Tongue (tissue), 2 donors: Measurements from ENCODE around the gene CD72. TPM values are rescaled to one million over a fixed set of nuclear protein-coding genes. Genes with fewer than 3 reads are reported as not detected.

Source experiments
- small RNA-seq: library from RNA; depleted of rRNA; stranded (forward); fragments of <200 nt; gene quantifications from one replicate; pipeline ENCODE3, GENCODE V24; 2014; ENCODE audit warnings: low replicate concordance
- total RNA-seq: library from RNA; depleted of rRNA; stranded (reverse); fragments of >200 nt; gene quantifications from one replicate; pipeline ENCODE4 v1.2.3, GENCODE V29; 2014

The CD72 gene
- total RNA-seq, 1 donor from 2014 or later, result 1.7 TPM

Small RNA genes lying within 50 kb of the gene (small RNA-seq; reads per million reads assigned to genes)
- 0.05 reads per million for gene MIR4667
- not detected for gene RMRP
- gene RPS29P17, result not detected

Other genes starting within 250 kb of the CD72 start
- gene RUSC2, start 128.3 kb downstream of the CD72 start, total RNA-seq, result 37.5 TPM
- gene TESK1, start 13.2 kb downstream of the CD72 start, total RNA-seq, result 15.8 TPM
- not detected for gene SIT1, start 32.5 kb upstream of the CD72 start, total RNA-seq
- gene RMRP, start 39.6 kb upstream of the CD72 start, total RNA-seq, result 2,887 TPM
- gene CCDC107, start 39.9 kb upstream of the CD72 start, total RNA-seq, result 16.9 TPM
- gene ARHGEF39, start 46.8 kb upstream of the CD72 start, total RNA-seq, result 1.0 TPM
- gene CA9, start 55.5 kb upstream of the CD72 start, total RNA-seq, result 0.82 TPM
- 3,889 TPM for gene TPM2, start 71.5 kb upstream of the CD72 start, total RNA-seq
- gene TLN1, start 113.8 kb upstream of the CD72 start, total RNA-seq, result 210 TPM
- gene CREB3, start 114.3 kb upstream of the CD72 start, total RNA-seq, result 20.3 TPM
- 43.6 TPM for gene GBA2, start 130.8 kb upstream of the CD72 start, total RNA-seq
- 16.7 TPM for gene RGP1, start 130.9 kb upstream of the CD72 start, total RNA-seq
- gene MSMP, start 135.9 kb upstream of the CD72 start, total RNA-seq, result not detected
- 24.5 TPM for gene NPR2, start 173.2 kb upstream of the CD72 start, total RNA-seq
- gene SPAG8, start 193.8 kb upstream of the CD72 start, total RNA-seq, result 3.7 TPM
- 18.1 TPM for gene HINT2, start 196.6 kb upstream of the CD72 start, total RNA-seq
- gene FAM221B, start 210.3 kb upstream of the CD72 start, total RNA-seq, result not detected
- gene TMEM8B, start 210.8 kb upstream of the CD72 start, total RNA-seq, result 8.2 TPM